ENCODE results near the gene FAM20C. TPM values are rescaled to one million over a fixed set of nuclear protein-coding genes. Genes with fewer than 3 reads are reported as not detected.

FAM20C gene
- total and polyA plus RNA-seq, 2 of the 8 experiments (the other 6 are each of a cell fraction or from before 2014, with no cell fraction given) = 9.5 to 34.8 TPM

- Histone ChIP-seq H3K36me3 (ENCODE audit: control insufficient read depth in 2 of 4, insufficient read depth in 4 of 4, low read length in 3 of 4) (no peaks in the 10 kb centered on the region), H4K91ac (replicated peaks; ENCODE audit: insufficient read length, low read length) (peak overlapping the region; percentile 22), H2AFZ (ENCODE audit: low read length) (no peak overlapping the region), H3K79me1 (ENCODE audit: low read depth, low read length) (0 out of 2 replicates have a peak, but pooled peaks cover 2% of the 10 kb centered on the region), H3K79me2 (ENCODE audit: control insufficient read depth in 1 of 2, insufficient read depth in 2 of 2, low read length in 2 of 2) (peaks cover 0 to 4% of the 10 kb centered on the region in 2 experiments; a peak in 1 of 4 replicates), H2BK5ac (ENCODE audit: low read depth, low read length) (peak overlapping the region; percentile 81; the same call in 1 of the 2 replicates), H3K27me3 (replicated peaks in 1 of 4; ENCODE audit: control insufficient read depth in 3 of 4, extremely low read depth in 1 of 4, insufficient read depth in 3 of 4, low read length in 3 of 4) (peaks cover 0 to 9% (median 3%) of the 10 kb centered on the region in 4 experiments; a peak in 4 of 7 replicates), H2BK15ac (ENCODE audit: low read length) (peak overlapping the region; percentile 92; the same call in 1 of the 2 replicates), H3K4ac (replicated peaks; ENCODE audit: insufficient read length, low read depth, low read length) (no peak overlapping the region), H3K9me3 (ENCODE audit: insufficient read depth in 2 of 2, low read depth in 1 of 2, low read length in 1 of 2) (no peaks in the 10 kb centered on the region), H3K56ac (replicated peaks; ENCODE audit: insufficient read length, low read depth, low read length) (no peak overlapping the region), H2AK5ac (ENCODE audit: low read depth, low read length) (peak overlapping the region; percentile 43; the same call in 1 of the 2 replicates), H3K4me1 (replicated peaks in 1 of 4; ENCODE audit: control insufficient read depth in 3 of 4, insufficient read depth in 4 of 4, low read length in 3 of 4) (peaks cover 0 to 34% (median 25%) of the 10 kb centered on the region in 4 experiments; a peak in 6 of 7 replicates), H4K20me1 (replicated peaks in 1 of 2; ENCODE audit: control insufficient read depth in 1 of 2, insufficient read depth in 2 of 2, low read length in 2 of 2) (peaks cover 0 to 7% of the 10 kb centered on the region in 2 experiments), H2BK120ac (replicated peaks; ENCODE audit: low read depth, low read length) (no peak overlapping the region), H3K9ac (replicated peaks in 1 of 4; ENCODE audit: extremely low read depth in 1 of 4, low read depth in 3 of 4, low read length in 3 of 4) (no peak overlapping the region; a peak in 1 of 7 replicates), H3K4me3 (ENCODE audit: extremely low read depth in 1 of 4, insufficient read depth in 2 of 4, low read depth in 3 of 4, low read length in 4 of 4) (peak overlapping the region in 1 of 4 experiments; percentile 31; a peak in 1 of 8 replicates), H3K14ac (ENCODE audit: insufficient read length) (no peak overlapping the region), H4K8ac (ENCODE audit: extremely low read depth, insufficient read depth, low read length) (no peak overlapping the region), H2BK12ac (ENCODE audit: low read depth, low read length) (peak overlapping the region; percentile 97; the same call in 1 of the 2 replicates), H3K4me2 (ENCODE audit: insufficient read depth in 1 of 2, low read depth in 2 of 2, low read length in 2 of 2) (peak overlapping the region in 1 of 2 experiments; percentile 45; a peak in 2 of 4 replicates), H3K23ac (ENCODE audit: insufficient read length) (no peak overlapping the region), H4K5ac (ENCODE audit: insufficient read length, low read depth, low read length) (no peak overlapping the region), H2BK20ac (ENCODE audit: low read length) (peak overlapping the region; percentile 86; the same call in 1 of the 2 replicates), H3K18ac (ENCODE audit: extremely low read depth, low read length) (no peak overlapping the region; the same call in 1 of the 2 replicates), H3K23me2 (ENCODE audit: low read depth, low read length) (peaks cover 15% of the 10 kb centered on the region), H3K27ac (ENCODE audit: low read depth, low read length) (no peak overlapping the region)
- DNase-seq (ENCODE audit: low read depth in 1 of 2, low spot score in 2 of 2) (no peak), FAIRE-seq (no peak)
- CTCF ChIA-PET (ENCODE audit: partially characterized antibody) = interaction anchor here (1.0 to 3.2 kb wide), 11 partner anchors 9 to 133 kb away, joined by 3 to 14 read pairs (median 4); no protein-coding TSS in a partner anchor
- POLR2A ChIA-PET (ENCODE audit: partially characterized antibody) = interaction anchor here (0.7 to 2.5 kb wide), 8 partner anchors 9 to 123 kb away, joined by 3 to 6 read pairs (median 3); no protein-coding TSS in a partner anchor
- WGBS, 2 experiments (ENCODE audit: extremely low coverage in 1 of 2, insufficient coverage in 1 of 2, insufficient read length in 1 of 2, insufficient replicate concordance in 2 of 2, low coverage in 1 of 2, low lambda C conversion rate in 2 of 2, missing lambda C conversion rate in 1 of 2) = 42% methylated on average over 20 of the region's 24 CpGs; no CpG with 5 or more reads in 1 of the 2 experiments
- TF ChIP-seq HDAC2 (IDR thresholded peaks at IDR 0.05; ENCODE audit: borderline replicate concordance in 1 of 2, low read depth in 2 of 2, low read length in 2 of 2) (no peak), SP1 (IDR thresholded peaks at IDR 0.05; ENCODE audit: low read depth, low read length) (no peak), SAP30 (IDR thresholded peaks at IDR 0.05; ENCODE audit: insufficient read depth, insufficient replicate concordance, low read length) (peak; percentile 25), CTBP2 (IDR thresholded peaks at IDR 0.05; ENCODE audit: borderline replicate concordance, insufficient read depth, insufficient read length, low read length) (peak; percentile 52), POLR2AphosphoS5 (IDR thresholded peaks at IDR 0.05; ENCODE audit: low read depth, low read length) (no peak), ATF3 (IDR thresholded peaks at IDR 0.05; ENCODE audit: insufficient read depth, low read depth, low read length) (no peak), CHD2 (IDR thresholded peaks at IDR 0.05; ENCODE audit: low read length) (no peak), HDAC6 (IDR thresholded peaks at IDR 0.05; ENCODE audit: low read depth, low read length) (no peak), E2F6 (IDR thresholded peaks at IDR 0.05) (peak; percentile 76; the same call in 1 of the 2 replicates)
These were observed 3.5 kb upstream of the FAM20C start for GRCh38 chr7:188727-189500.
